Neural cell (in vitro differentiated cells): ENCODE measurements around the gene FZD2. TPM values are rescaled to one million over a fixed set of nuclear protein-coding genes. Genes with fewer than 3 reads are reported as not detected.

ENCODE experiments used
- H2AFZ ChIP-seq: fragments of 200-600, 300-800 bp; sonication (generic), shearing (Covaris generic); 2 replicates; pipeline ENCODE4 v1.6.0; 2014; ENCODE audit warnings: low read depth, mild to moderate bottlenecking, antibody characterized with exemption, low read length, moderate library complexity
- H3F3A ChIP-seq: fragments of 200-600 bp; shearing (Covaris generic); 2 replicates; pipeline ENCODE4 v1.6.1; 2016; ENCODE audit warnings: mild to moderate bottlenecking, moderate library complexity, mixed read lengths, antibody characterized with exemption, low read length; ENCODE audit not compliant: insufficient read depth, poor library complexity, severe bottlenecking
- H3K27ac ChIP-seq: fragments of 200-600, 300-800 bp; sonication (generic), shearing (Covaris generic); 2 replicates; pipeline ENCODE4 v1.5.1; 2014; ENCODE audit warnings: mild to moderate bottlenecking, low read length, moderate library complexity
- H3K27me3 ChIP-seq: fragments of 300-800, 200-600 bp; sonication (generic), shearing (Covaris generic); 2 replicates; pipeline ENCODE4 v1.6.0; 2014; ENCODE audit warnings: mild to moderate bottlenecking, low read depth, low read length, moderate library complexity; ENCODE audit not compliant: insufficient read depth
- H3K36me3 ChIP-seq: fragments of 300-800, 200-600 bp; sonication (generic), shearing (Covaris generic); 2 replicates; pipeline ENCODE4 v1.5.1; 2014; ENCODE audit warnings: mild to moderate bottlenecking, antibody characterized with exemption, low read length, moderate library complexity; ENCODE audit not compliant: insufficient read depth
- H3K4me2 ChIP-seq: fragments of 300-800, 200-600 bp; sonication (generic), shearing (Covaris generic); 2 replicates; pipeline ENCODE4 v1.6.0; 2014; ENCODE audit warnings: mild to moderate bottlenecking, low read length
- H3K4me3 ChIP-seq: fragments of 300-800, 200-600 bp; sonication (generic), shearing (Covaris generic); 2 replicates; pipeline ENCODE4 v1.5.1; 2014; ENCODE audit warnings: mild to moderate bottlenecking, low read length, moderate library complexity
- H3K79me2 ChIP-seq: fragments of 200-600 bp; shearing (Covaris generic); replicated peaks from 2 replicates; pipeline ENCODE4 v1.6.0; 2014; ENCODE audit warnings: mild to moderate bottlenecking, low read length, moderate library complexity; ENCODE audit not compliant: insufficient read depth
- H3K9ac ChIP-seq: fragments of 300-800, 200-600 bp; sonication (generic), shearing (Covaris generic); 2 replicates; pipeline ENCODE4 v1.6.1; 2016; ENCODE audit warnings: mild to moderate bottlenecking, low read length, mixed read lengths
- H3K9me2 ChIP-seq: fragments of 200-600 bp; shearing (Covaris generic); 2 replicates; pipeline ENCODE4 v1.6.1; 2016; ENCODE audit warnings: mild to moderate bottlenecking, low read length, mixed read lengths; ENCODE audit not compliant: insufficient read depth
- H3K9me3 ChIP-seq: fragments of 200-600, 300-800 bp; sonication (generic), shearing (Covaris generic); 2 replicates; pipeline ENCODE4 v1.6.1; 2016; ENCODE audit warnings: mild to moderate bottlenecking, mixed run types, low read length, moderate library complexity, mixed read lengths
- H4K20me1 ChIP-seq: fragments of 200-600 bp; shearing (Covaris generic); 2 replicates; pipeline ENCODE4 v1.6.1; 2016; ENCODE audit warnings: mild to moderate bottlenecking, mixed run types; ENCODE audit not compliant: insufficient read depth
- EP300 ChIP-seq: fragments of 450-650 bp; conservative IDR thresholded peaks from 2 replicates; pipeline ENCODE4 v1.6.1; 2014; ENCODE audit warnings: antibody characterized with exemption, mild to moderate bottlenecking, moderate library complexity; ENCODE audit not compliant: poor library complexity, severe bottlenecking
- EZH2 ChIP-seq: fragments of 200-600, 300-800 bp; shearing (Covaris generic), sonication (generic); IDR thresholded peaks from 2 replicates; pipeline ENCODE4 v1.6.1; 2014; ENCODE audit warnings: antibody characterized with exemption, low read length, borderline replicate concordance, mild to moderate bottlenecking; ENCODE audit not compliant: insufficient read depth, poor library complexity, severe bottlenecking
- MXI1 ChIP-seq: fragments of 450-650 bp; conservative IDR thresholded peaks from 2 replicates; pipeline ENCODE4 v1.6.1; 2014; ENCODE audit warnings: antibody characterized with exemption, mild to moderate bottlenecking; ENCODE audit not compliant: poor library complexity, severe bottlenecking
- RAD21 ChIP-seq: fragments of 450-650 bp; conservative IDR thresholded peaks from 2 replicates; pipeline ENCODE4 v1.6.1; 2014; ENCODE audit warnings: antibody characterized with exemption, mild to moderate bottlenecking, moderate library complexity
- SMC3 ChIP-seq: fragments of 450-650 bp; conservative IDR thresholded peaks from 2 replicates; pipeline ENCODE4 v1.6.1; 2014; ENCODE audit warnings: antibody characterized with exemption, mild to moderate bottlenecking, moderate library complexity; ENCODE audit not compliant: poor library complexity
- TAF1 ChIP-seq: IDR thresholded peaks from 2 replicates; pipeline ENCODE4 v1.6.1; 2012; ENCODE audit warnings: low read depth
- polyA plus RNA-seq: library from polyadenylated mRNA; depleted of rRNA; stranded (reverse); fragments of >200 nt; gene quantifications from 2 replicates; pipeline ENCODE4 v1.2.3, GENCODE V29; 2014
- TF ChIP-seq, protein P1 (sequence below): fragments of 450-650 bp; IDR thresholded peaks from 2 replicates; pipeline ENCODE4 v1.5.1; 2014; ENCODE audit warnings: antibody characterized with exemption, mild to moderate bottlenecking, moderate library complexity; ENCODE audit not compliant: poor library complexity, severe bottlenecking
- TF ChIP-seq, protein P2 (sequence below): IDR thresholded peaks from 2 replicates; pipeline ENCODE4 v1.6.1; 2012; ENCODE audit warnings: borderline replicate concordance

The FZD2 gene
- polyA plus RNA-seq, 1 donor from 2014 or later, result 2.5 TPM

DNA sequence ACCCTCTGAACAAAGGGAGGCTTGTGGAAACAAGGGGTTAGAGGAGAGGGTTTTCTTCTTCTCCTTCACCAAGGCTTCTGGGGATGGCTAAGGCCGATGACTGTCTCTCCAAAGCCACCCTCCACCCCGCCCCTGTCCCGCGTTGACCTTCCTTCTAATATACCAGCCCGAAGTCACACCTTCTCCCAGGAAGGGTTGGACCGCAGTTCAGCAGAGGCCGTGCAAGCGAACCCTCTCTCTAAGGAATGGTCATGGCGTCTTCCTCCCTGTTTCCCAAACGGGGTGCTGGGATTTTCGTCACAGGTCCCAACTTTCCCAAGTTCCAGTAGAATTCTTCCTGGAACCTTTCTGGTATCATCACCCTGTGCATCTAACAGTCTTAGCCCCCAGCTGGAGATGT, 49.4 kb downstream of the FZD2 start:
- Histone ChIP-seq H3K36me3 (no peaks in the 10 kb centered on the region), H3K9me2 (no peaks in the 10 kb centered on the region), H3K27me3 (no peaks in the 10 kb centered on the region), H2AFZ (no peak overlapping the region), H3K9me3 (no peaks in the 10 kb centered on the region), H3K27ac (no peak overlapping the region), H3K79me2 (no peaks in the 10 kb centered on the region), H3K4me3 (no peak overlapping the region), H4K20me1 (no peaks in the 10 kb centered on the region), H3K9ac (no peak overlapping the region), H3F3A (no peaks in the 10 kb centered on the region), H3K4me2 (no peak overlapping the region)
- TF ChIP-seq EZH2 (no peak), EP300 (no peak), MXI1 (no peak), RAD21 (no peak), TAF1 (no peak), SMC3 (no peak)
- TF ChIP-seq, protein P1, sequence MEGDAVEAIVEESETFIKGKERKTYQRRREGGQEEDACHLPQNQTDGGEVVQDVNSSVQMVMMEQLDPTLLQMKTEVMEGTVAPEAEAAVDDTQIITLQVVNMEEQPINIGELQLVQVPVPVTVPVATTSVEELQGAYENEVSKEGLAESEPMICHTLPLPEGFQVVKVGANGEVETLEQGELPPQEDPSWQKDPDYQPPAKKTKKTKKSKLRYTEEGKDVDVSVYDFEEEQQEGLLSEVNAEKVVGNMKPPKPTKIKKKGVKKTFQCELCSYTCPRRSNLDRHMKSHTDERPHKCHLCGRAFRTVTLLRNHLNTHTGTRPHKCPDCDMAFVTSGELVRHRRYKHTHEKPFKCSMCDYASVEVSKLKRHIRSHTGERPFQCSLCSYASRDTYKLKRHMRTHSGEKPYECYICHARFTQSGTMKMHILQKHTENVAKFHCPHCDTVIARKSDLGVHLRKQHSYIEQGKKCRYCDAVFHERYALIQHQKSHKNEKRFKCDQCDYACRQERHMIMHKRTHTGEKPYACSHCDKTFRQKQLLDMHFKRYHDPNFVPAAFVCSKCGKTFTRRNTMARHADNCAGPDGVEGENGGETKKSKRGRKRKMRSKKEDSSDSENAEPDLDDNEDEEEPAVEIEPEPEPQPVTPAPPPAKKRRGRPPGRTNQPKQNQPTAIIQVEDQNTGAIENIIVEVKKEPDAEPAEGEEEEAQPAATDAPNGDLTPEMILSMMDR, result no peak

DNA sequence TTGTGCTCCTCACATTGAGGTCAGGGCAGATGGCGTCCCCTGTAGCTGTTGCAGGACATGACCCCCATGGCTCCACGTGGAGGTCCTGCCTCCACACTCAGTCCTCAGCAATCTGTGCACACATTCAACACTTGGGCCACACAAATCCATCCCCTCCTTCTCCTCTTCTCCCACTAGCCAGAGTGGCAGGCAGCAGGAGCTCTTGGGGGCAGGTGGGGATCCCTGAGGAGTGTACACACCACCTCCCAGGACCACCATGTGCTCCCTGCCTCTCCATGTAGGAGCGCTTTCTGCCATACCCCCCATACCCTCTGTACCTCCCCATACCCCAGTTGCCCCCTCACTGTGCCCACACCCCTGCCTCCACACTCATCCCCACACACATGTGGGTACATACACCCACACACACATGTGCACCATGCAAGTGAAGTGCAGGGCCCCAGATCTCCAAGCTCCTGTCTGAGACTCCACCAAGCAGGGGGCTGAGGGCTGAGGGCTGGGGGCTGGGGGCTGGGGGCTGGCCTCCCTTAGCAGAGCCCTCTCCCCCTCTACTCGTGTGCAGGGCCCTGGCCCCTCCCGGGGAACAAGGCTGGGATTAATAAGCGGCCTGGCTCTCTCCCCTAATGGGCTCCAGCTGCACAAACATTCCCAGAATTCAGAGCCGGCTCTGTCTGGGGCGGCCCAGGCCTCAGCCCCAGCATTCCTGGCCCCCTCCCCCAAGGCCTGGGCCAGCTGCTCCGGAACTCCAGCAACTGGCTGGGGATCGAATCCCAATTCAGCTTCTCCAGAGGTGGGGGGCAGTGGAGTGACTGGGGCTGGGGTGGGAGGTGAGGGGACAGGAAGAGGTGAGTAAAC, 50.8 kb downstream of the FZD2 start:
- Histone ChIP-seq H2AFZ (no peak overlapping the region), H4K20me1 (no peaks in the 10 kb centered on the region), H3K4me3 (no peak overlapping the region), H3K9me3 (no peaks in the 10 kb centered on the region), H3K9me2 (no peaks in the 10 kb centered on the region), H3K27ac (no peak overlapping the region), H3K27me3 (no peaks in the 10 kb centered on the region), H3K9ac (no peak overlapping the region), H3F3A (no peaks in the 10 kb centered on the region), H3K4me2 (no peak overlapping the region), H3K79me2 (no peaks in the 10 kb centered on the region), H3K36me3 (no peaks in the 10 kb centered on the region)
- TF ChIP-seq RAD21 (no peak), SMC3 (no peak), TAF1 (no peak), EZH2 (no peak), EP300 (no peak)
- TF ChIP-seq, protein P2, sequence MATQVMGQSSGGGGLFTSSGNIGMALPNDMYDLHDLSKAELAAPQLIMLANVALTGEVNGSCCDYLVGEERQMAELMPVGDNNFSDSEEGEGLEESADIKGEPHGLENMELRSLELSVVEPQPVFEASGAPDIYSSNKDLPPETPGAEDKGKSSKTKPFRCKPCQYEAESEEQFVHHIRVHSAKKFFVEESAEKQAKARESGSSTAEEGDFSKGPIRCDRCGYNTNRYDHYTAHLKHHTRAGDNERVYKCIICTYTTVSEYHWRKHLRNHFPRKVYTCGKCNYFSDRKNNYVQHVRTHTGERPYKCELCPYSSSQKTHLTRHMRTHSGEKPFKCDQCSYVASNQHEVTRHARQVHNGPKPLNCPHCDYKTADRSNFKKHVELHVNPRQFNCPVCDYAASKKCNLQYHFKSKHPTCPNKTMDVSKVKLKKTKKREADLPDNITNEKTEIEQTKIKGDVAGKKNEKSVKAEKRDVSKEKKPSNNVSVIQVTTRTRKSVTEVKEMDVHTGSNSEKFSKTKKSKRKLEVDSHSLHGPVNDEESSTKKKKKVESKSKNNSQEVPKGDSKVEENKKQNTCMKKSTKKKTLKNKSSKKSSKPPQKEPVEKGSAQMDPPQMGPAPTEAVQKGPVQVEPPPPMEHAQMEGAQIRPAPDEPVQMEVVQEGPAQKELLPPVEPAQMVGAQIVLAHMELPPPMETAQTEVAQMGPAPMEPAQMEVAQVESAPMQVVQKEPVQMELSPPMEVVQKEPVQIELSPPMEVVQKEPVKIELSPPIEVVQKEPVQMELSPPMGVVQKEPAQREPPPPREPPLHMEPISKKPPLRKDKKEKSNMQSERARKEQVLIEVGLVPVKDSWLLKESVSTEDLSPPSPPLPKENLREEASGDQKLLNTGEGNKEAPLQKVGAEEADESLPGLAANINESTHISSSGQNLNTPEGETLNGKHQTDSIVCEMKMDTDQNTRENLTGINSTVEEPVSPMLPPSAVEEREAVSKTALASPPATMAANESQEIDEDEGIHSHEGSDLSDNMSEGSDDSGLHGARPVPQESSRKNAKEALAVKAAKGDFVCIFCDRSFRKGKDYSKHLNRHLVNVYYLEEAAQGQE, result no peak
